COR-L47 (cell line): ENCODE measurements around the gene C1QTNF2.
"Not testable (repeated sequence)": the region's sequence is repeated elsewhere in the genome, so short reads cannot be mapped to it uniquely, and the experiment has no call there.

Experiments used
- DNase-seq: peaks from one replicate; lab custom pipeline; 2025; lab: John Stamatoyannopoulos, UW

The C1QTNF2 gene

DNA sequence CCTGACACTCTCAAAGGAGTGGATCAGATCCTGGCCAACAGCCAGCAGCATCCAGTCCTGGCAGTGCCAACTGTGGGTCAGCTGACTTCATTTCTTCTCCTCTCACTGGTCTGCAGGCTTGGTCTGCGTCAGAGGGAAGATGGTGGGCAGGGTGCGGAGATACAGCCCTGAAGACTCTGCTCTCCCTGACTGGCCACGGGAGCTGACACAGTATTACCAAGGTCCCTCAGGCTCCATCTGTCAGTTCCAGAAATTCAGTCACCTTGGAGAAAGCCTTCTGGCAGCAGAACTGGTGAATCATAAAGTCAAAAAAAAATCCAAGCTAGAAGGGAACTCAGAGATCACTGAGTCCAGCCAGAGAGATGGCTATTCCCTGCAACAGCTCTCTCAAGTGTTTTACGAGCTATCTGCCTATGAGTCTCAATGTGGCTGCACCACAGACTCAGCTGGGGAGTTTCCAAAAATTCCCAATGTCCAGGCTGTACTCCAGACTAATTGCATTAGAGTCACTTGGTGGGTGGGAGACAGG is 27.9 kb downstream of the C1QTNF2 start:
- DNase-seq = no peak

DNA sequence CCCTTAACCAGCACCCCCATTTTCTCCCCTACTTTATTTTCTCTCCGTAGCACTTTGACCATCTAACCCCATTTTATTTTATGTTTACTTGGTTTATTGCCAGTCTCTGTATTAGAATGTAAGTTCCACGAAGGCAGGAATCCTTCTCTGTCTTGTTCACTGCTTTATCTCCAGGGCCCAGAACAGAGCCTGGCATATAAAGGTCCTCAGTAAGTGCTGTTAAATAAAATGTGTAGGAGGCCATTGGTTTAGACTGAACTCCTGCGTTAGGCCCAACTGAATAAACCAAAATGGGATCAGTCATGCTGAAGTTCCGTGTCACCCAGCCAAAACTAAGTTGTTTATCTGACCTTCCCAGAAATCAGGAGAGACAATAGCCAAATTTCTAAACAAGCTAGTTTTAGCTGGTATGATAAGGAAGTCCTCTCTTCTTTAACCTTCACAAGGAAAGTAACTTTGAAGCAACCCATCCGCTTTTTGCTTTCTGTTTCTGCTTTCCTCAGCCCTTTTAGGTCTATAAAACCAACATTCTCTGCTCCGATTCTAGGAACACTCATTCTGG is 29.0 kb downstream of the C1QTNF2 start:
- no peak for DNase-seq

DNA sequence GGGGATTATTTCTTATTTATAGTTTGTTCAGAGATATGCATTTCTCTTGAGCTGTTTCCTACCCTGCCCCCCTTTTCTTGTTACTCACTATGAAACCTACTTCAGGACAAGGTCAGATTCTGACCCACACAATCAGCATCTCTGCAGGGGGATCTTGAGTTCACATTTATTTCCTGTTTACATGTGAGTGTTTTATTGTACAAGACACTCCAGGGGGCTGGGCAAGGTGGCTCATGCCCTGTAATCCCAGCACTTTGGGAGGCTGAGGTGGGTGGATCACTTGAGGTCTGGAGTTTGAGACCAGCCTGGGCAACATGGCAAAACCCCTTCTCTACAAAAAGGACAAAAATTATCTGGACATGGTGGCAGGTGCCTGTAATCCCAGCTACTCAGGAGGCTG is 29.9 kb downstream of the C1QTNF2 start:
- not testable (repeated sequence) for DNase-seq

DNA sequence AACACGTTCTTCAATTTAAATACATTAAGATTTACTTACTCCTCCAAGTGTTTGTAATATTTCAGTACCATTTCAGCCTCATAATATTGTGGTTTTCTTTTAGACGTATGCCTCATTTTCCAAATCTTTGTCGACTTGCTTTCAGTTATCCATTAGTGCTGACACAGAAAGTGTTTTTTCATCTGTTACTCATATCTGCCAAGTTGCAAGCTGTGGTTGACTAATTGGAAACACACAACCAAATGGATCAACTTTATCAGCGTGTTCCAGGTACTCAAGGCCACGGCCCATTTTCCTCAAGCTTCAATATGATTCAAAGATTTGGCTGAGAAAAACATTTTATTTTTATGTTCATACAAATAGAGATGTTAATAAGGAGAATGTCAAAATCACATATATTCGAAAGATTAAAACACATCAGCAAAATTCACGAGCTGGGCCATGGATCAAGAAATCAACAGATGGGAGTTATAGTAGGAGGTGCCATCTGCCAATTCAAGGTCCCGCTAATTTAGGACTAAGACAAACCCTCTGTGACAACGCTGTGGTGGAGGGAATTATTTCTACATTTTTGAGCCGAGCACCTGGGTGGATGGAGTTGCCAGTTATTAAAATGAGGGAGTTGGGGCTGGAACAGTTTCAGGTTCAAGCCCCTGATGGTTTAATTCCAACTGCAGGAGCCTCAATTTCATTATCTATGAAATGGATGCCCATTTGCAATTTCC is 30.9 kb downstream of the C1QTNF2 start:
- DNase-seq = no peak

DNA sequence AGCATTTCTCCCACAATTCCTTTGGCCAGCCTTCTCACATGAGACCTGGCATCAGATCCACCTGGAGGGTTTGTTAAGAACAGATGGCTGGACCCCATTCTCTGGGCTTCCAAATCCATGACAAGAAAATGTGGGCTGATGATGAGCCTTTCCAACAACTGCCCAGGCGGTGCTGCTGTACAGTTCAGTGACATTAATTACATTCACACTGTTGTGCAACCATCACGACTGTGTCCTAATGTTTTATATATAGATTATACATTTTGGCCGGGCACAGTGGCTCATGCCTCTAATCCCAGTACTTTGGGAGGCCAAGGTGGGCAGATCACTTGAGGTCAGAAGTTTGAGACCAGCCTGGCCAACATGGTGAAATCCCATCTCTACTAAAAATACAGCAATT is 35.7 kb downstream of the C1QTNF2 start:
- DNase-seq = not testable (repeated sequence)

DNA sequence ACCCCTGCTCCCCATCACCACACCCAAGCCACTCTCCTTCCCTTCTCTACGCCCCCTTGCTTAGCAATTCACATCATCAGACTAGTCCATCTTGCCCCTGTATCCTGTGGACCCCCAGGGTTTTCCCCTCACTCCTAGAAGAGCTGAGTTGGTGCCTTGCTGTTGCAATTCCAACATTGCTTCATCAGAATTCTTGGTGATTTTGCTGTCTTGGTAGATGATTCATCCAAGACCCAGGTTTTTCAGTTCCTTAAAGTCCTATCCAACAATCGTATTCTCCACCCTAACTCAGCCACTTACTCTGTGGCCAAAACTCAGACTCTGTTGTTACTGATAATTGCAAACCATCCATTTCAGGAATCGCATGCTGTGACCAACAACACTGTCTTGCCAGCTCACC is 36.7 kb downstream of the C1QTNF2 start:
- no peak for DNase-seq

DNA sequence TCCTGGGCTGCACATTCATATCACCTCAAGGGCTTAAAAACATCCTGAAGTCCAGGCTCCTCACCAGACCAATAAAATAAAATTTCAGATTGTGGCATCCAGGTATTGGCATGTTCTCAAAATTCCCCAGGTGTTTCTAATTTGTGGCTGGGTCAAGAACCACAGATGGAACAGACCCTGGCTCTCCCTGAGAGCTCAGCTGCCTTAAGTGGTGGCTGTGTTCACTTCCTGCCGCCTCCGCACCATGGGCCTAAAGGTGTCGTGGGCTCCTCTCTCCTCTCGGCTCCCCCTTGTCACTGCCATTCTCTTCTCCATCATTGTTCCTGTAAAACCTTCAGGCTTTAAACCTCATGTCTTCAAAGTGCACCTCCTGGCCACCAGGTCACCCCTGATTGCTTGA is 40.2 kb downstream of the C1QTNF2 start:
- no peak for DNase-seq

DNA sequence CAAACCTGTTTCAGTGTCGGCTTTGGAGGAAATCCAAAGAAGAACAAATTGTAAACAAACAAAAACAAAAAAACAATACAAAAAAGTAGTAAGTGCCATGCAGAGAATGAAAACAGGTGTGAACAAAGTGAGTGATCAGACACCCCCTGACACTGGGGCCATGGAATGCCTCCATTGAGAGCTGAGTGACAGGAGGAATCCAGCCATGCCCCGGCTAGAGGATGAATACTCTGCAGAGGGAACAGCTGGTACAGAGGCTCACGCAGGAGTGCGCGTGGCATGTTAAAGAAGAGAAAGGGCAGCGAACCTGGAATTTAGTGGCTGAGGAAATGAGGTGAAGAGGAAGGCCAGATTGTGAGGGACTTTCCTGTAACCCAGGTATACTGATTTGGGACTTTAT is 42.6 kb downstream of the C1QTNF2 start:
- no peak for DNase-seq

DNA sequence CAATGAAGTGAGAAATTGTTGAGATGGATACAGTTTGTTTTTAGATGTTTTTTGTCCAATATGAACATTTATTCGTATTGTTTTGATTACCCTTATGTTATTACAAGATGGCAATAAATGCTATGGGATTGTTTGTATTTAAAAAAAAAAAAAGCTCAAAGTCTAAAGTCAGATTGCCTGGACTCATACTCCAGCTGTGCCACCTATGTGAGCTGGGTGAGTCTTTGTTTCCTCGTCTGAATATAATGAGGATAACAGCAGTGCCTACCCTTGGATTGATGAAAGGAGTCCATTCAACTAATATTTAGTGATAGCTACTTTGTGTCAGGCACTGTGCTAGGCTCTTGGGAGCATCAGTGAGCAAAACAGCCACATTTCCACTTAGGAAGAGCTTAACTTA is 43.4 kb downstream of the C1QTNF2 start:
- no peak for DNase-seq

DNA sequence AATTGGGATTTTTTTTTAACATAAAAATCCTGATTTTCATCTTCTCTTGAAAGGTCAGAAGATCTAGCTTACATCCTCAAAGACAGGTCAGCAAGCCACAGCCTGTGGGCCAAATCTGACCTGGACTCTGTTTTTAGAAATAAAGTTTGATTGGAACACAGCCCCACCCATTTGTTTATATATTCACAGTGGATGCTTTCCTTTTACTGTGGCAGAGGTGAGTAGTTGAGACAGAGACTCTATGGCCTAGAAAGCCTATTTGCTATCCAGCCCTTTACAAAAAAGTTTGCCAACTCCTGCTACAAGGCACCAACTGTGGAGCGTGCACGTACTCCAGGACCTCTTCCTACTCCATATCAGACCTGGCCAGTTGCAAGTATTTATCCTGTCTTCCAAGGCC is 44.7 kb downstream of the C1QTNF2 start:
- DNase-seq = no peak

DNA sequence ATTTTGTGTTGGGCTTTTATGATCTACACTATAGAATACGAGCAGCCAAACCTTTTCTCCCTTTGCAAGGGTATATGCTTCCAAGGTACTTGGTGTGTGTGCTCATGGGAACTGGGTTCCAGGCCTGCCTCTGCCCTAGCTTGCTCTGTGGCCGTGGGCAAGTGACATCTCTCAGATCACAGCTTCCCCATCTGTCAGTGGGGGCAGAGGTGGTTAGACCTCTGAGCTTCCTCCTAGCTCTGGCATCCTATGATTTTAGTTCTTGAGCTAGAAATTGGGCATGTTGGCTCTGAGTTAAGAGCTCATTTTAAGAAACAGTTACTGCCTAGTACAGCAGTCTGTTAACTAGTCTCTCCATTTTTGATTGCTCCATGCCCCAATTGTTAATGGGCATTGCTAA is 45.5 kb downstream of the C1QTNF2 start:
- no peak for DNase-seq

DNA sequence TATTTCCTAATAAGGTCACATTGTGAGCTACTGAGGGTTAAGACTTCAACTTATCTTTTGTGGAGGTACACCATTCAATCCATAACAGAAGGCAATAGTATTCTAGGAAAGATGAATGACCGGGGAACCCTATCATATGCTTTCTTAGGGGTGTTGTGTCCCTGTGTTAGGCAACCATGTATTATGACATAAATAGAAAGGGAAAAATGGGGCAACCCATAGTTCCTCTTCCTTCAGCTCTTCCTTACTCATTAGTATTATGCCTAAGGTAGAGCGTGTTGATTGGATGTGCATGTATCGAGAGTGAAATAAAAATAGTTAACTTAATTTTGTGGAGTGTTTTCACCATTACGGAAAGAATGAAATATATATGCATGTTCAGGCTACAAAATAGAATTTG is 52.0 kb downstream of the C1QTNF2 start:
- DNase-seq = no peak

DNA sequence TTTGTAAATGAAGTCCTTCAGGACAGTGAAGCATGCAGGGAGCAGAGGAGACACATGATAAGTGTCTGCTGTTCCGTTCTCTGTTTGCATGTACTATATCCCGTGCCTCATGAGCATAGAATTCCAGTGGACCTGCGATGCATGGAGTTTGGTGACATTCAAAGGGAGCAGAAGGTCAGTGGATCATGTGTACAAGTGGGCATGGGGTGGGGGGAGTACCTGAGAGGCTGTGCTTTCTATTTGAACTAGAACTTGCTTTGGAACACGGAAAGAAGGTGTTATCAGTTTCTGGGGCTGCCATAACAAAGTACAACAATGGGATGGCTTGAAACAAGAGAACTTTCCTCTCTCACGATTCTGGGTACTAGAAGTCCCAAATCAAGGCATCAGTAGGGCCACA is 53.0 kb downstream of the C1QTNF2 start:
- no peak for DNase-seq

DNA sequence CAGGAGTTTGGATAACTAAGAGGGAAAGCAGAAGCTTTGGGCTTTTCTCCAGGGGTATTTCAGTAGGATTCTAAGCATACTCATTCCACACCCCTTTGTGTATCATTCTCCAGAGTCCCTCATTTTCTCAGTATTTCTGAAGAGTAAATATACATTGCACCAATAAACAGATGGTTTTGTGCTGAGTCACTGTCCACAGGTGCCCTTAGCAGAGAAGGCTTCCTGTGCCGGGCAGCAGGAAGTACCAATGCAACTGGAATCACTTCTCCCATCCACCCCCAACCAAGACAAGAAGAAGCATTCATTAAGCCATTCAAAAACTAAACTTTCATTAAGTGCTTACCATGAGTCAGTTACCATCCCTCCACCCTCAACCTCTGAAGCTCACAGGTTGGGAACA is 54.5 kb downstream of the C1QTNF2 start:
- peak; percentile 39 for DNase-seq

DNA sequence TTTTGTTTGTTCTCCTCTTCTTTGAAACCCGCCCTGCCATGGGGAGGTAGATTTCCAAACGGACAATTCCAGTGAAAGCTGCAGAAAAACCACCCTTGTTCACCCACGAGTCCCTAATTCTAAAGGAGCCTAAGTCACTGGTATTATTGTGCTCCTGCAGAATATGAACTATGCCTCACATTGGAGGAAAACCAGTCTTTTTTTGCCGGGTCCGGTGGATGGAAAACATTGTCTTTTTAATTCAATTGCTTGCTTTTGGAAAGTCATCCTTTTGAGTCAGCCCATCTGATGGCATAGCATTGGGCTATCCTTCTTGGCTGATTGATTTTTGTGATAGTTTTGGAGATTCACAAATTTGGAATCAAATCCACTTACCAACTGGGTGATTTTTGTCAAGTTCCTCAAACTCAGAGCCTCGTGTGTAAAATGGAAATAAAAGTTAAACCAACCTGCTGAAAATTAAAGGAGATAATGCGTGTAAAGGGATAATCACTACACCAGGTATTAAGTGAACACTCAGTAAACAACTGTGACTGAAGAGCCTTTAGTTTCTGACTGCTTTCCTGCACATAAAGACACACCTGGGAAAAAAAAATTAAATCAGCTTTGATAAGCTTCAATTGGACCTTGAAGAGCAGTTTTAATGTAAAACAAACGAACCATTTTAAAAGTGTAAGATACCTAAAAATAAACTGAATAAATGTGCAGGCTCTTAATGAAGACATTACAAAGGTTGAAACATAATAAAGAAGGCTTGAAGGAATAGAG is 57.3 kb downstream of the C1QTNF2 start:
- no peak for DNase-seq

DNA sequence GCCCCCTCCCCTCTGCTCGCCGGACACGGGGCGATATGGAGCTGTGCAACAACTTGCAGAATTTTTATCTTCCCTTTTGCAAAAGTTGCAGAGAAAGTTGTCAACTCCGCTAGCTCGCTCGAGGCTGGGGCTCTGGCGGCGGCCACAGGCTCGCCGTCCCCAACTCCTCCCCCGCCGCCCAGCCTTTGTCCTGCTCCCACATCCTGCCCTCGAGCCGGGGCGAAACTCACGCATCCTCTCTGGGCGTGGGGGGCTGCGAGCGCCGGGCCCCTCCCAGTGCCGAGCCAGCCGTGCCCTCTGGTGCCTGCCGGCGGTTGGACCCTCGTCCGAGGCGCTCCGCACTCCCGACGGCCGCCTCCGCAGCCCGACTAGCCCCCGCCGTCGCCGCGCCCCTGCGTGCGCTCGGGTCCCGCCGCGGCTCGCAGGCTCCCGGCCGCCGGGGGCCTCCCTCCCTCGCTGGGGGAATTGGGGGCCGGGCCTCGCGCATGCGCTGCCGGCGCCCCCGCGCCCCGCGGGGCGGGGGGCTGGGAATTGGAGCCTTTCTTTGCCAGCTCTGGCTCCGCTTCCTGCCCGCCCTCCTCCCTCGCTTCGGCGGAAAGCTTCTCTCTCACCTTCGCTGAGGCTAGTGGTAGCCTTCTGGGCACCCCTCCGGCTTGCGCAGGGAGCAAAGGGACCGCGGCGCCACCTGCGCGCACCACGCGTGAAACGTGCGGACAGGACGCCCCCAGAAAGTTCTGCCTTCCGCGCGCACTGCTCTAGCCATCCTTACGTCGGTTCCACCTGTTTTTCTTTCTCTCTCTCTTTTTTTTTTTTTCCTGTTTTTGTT is 58.1 kb downstream of the C1QTNF2 start, which contains the start of gene CCNJL:
Gene CCNJL (minus strand): TSS at position 431 of the 826 bp plus-strand sequence. CDS start 641 bp downstream, outside the sequence.
- DNase-seq = peak; percentile 72

DNA sequence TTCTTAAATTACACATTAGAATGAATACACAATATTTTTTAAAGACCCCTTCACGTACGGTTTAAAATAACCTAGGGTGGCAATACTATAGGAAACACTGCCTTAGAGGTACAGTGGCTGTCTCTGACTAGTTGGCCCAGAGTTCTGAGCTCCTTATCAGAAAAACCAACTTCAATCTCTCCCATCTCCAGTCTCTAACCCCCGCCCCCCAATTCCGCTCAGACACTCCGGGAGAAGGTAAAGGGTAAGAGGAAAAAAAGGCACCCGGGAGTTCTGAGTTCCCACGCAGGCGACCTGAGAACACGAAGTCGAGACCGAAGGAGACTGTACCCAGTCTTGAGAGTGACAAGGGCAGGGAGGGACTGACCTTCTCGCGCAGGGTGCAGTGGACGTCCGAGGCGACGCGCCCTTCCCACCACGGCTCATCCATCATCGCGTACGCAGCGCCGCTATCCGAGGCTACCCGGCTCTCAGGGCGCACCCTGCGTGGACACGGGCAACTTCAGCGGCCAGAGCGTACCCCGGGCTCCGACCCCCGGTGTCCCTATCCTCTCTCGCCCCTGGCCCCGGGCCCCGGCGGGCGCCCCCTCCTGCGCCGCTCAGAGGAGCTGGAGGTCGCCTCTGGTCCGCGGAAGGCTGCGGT is 58.8 kb downstream of the C1QTNF2 start:
- DNase-seq = no peak

DNA sequence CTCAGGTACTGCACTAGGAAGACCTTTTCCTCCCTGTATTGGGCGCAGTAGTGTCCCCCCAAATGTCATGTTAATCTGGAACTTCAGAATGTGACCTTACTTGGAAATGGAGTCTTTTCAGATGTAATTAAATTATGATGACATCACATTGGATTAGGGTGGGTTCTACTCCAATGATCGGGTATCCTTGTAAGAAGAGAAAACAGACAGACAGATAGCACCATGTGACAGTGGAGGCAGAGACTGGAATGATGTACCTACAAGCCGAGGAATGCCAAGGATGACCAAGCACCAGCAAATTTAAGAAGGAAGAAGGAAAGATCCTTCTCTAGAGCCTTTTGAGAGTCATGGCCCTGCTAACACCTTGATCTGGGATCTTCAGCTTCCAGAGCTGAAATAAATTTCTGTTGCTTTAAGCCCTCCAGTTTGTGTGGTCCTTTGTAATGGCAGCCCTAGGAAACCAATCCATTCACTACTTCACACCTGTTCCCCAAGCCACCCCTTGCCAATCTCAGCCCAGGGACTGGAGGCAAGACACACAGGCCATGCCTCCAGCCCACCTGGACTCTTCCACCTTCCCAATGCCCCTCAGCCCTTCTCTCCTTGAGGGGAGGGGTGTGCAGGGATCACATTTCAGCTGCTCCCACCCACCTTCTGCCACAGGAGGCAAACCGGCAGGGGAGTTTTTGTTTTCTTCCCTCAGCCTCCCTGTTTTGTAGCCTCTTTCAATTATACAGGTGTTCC is 59.7 kb downstream of the C1QTNF2 start:
- DNase-seq = no peak

DNA sequence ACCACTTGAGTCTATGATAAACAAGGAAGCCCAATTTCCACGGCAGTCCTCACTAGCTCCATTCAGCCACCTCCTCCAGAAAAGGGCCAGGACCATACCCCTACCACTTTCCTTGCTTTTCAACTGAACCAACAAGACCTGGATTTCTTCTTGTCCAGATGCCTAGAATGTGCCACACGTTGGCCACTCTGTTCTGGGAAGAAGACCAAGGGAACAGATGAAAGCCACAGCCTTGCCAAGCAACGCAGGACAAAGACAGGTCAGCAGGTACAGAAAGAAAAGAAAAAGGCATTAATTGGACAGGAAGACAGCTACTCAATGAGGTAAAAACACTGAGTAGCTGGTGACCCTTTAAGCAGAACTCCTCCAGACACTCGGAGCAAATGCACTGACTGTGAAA is 60.3 kb downstream of the C1QTNF2 start:
- DNase-seq = no peak

DNA sequence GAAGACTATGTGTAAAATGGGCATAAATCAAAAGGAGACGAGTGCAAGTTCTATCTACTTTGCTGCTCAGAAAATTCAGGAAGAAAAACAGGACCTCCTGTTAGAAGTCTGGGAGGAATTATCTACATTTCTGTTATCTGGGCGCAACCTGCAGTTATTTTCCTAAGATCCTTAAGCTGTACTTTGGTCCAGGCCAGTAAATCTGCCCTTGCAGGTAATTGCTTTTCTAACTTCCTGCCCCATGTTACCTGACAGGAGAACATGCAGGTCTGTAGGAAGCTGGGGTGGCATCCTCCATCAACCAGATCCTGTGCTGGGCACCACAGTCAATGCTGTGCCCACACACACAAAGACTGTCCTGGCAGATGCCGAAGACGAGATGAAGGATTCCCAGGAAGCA is 63.7 kb downstream of the C1QTNF2 start:
- no peak for DNase-seq

DNA sequence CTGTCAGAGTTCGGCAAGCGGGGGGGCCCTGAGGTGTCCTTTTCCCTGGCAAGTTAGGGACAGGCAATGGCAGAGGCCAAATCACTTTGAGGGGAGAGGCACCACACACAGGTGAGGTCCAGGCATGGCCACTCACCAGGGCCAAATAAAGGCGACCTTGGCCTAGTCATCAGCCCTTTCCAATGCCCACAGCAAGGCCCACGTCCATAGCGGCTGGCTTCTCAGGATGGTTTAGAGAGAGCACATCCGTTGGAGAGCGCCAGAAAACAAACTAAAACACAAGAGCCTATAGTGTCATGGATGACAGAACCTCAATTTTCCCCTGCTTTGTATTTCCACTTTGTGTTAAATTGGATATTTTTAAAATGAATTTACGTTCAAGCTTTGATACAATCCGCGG is 65.1 kb downstream of the C1QTNF2 start:
- no peak for DNase-seq
